A204.1 (cell line): ENCODE measurements around the gene OXSR1.

Experiments used
- FAIRE-seq: peaks from 2 replicates; lab custom pipeline; 2012; peaks lifted over from hg19 to GRCh38; lab: Jason Lieb, UNC

The OXSR1 gene

DNA sequence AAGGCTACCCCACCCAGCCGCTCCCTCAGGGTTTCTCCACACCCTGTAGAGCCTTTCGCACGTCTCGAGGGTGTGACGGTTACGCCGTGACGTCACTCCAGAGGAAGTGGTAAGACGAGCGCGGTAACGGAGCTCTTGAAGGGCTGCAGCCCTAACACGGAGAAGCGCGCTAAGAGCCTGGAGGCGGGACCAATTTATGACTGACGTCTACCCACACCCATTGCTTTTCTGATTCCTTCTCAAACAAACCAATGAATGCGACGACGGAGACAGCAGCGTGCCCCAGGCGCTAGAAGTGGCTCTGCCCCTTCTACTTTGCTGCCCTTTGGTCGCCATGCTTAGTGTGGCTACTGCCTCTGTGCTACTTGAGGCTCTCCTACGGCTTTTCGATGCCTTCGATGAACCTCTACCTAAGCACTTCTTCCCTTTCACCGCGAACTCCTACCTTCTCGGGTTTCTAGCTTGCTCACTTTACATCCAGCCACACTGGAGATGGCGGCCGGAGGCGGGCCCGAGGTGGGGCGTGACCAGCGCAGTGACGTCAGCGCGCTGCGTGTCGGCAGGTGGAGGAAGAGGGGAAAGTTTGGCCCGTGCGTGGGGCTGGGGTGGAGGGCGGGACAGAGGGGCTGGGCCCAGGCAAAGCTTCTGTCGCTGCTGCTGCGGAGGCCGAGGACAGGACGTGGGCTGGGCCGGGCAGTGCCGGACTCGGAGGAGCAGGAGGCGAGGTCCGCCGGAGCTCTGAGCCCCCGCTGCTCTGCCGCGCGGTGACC, at the start of gene OXSR1:
Gene OXSR1 (plus strand): TSS at position 586 of the 770 bp plus-strand sequence. CDS start 340 bp downstream, outside the sequence.
- FAIRE-seq = peak; percentile 97

DNA sequence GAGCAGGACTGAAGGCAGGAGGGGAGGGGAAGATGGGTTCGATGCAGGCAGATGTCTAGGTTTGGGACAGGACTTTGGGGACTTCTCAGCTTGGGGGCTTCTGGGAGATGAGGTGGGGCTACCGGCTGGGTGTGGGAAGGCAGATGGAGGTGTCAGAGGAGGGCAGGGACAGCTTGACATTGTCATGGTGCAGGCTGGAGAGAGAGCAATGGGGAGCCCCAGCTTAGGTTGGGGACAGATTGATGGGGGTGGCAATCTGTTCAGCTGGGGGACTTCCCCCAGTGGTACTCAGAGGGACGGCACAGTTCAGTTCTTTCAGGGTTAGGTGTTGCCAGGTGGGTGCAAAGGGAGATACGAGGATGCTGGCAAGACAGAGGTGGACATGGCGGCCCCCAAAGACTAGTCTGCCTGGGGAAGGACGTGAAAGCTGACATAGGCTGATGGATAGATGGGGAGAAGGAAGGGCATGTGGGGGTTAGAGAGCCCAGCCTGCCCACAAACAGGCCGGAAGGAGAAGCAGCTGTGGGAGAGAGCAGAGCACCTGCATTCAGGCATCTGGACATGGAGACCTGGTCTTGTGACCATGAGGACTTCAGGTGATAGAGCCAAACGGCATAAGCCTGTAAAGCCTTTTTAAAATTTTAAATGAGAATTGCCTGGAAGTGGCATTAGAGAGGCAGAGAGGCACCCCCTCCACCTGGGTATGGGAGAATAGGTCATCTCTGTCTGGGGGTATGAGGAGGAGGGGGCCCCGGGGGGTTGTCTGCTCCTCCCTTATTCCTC, 49.5 kb upstream of the OXSR1 start:
- FAIRE-seq = no peak

DNA sequence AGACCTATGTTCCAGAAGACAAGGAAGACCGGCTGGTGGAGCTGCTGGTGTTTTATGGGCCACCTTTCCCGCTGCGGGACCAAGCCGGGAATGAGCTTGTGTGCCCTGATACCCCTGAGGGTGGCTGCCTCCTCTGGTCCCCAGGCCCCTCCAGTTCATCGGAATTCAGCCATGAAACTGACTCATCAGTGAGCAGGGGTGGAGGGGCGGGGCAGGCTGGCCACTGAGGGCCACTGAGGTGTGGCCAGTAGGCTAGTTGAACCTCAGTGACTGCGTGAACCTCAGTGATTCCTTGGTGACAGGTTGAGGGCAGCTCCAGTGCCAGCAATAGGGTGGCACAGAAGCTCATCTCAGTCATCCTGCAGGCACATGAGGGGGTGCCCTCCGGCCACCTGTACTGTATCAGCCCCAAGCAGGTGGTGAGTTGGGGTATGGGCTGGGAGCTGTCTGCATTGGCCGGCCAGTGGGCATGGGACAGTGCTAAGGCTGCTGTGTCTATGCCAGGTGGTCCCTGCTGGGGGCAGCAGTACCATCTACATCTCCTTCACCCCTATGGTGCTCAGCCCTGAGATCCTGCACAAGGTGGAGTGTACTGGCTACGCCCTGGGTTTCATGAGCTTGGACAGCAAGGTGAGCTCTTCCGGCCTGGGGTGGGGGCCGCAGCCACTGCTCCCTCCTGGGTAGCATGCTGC, 48.7 kb upstream of the OXSR1 start:
- FAIRE-seq = no peak

DNA sequence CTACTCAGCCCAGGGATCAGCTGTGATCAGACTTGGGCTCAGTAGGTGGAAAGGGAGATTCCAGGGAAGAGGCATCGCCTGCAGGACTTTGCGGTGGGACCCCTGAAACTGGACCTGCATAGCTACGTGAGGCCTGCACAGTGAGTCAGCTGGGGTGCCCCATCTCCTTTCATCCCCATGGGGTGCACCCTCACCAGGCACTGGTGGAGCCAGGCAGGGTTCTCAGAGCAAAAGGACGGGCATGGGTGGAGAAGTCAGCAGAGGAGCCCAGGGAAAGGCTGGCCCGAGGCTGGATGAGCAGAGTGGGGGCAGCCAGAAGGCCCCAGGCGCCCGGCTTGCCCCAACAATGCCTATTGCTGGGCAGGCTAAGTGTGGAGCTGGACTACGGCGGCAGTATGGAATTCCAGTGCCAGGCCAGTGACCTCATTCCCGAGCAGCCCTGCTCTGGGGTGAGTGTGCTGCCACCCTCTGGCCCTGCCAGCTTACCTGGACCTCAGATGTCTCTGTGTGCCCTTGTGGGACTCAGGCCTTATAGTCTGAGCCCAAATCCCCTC, 48.1 kb upstream of the OXSR1 start:
- no peak for FAIRE-seq

DNA sequence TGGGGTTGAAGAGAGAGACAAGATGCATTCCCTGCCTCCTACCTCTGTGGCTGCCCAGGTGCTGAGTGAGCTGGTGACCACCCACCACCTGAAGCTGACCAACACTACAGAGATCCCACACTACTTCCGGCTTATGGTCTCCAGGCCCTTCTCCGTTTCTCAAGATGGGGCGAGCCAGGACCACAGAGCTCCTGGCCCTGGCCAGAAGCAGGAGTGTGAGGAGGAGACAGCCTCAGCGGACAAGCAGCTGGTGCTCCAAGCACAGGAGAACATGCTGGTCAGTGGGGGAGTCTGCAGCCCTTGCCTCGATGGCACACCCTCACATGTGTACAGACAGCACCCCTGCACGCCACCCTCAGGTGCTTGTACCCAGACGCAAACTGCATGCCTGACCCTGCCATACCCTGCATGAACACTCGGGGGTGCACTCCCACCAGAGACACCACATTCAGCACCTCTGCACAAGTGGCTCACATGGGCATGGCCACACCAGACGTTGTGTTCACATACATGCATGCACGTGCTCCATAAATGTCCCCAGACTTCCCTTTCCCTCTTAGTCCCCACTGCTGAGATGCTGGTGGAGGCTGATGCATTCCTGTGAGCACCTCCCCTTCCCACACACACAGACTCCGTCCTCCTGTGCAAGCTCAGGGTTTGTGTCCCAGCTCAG, 47.5 kb upstream of the OXSR1 start:
- no peak for FAIRE-seq

DNA sequence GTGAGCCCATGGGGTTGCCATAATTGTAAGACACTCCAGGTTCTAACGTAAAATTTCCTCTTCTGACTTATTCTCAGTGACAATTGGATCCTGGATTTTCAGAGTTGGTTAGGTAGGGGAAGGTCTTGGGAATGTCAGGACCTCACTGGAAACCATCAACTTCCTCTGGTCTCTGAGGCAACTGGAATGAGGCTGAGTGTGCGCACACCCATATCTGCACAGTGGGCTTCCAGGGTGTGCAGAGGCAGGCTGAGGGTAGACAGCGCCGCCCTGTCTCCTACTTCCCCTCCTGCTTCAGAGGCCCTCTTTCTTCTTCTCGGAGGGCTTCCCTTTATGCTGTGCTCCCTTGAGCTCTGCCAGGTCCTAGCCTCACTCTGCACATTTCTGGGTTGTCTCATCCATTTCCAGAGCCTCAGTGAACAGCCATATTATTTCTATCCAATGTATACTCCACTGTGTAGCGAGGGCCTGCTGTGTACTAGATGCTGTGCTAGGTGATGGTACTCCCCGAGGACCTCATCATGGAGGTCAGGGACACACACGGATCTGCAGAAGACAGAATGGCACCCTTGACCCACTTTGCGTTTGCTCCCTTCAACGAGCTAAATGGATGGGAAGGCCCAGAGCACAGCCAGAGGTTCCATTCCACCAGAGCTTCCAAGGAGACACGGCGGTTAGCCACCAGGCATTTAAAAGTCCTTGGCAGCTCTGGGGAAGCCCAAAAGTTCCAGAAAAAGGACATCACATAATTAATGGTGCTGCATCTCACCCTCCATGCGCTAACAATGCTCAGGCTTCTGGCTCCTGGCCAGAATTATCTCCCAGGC, 46.7 kb upstream of the OXSR1 start:
- FAIRE-seq = no peak

DNA sequence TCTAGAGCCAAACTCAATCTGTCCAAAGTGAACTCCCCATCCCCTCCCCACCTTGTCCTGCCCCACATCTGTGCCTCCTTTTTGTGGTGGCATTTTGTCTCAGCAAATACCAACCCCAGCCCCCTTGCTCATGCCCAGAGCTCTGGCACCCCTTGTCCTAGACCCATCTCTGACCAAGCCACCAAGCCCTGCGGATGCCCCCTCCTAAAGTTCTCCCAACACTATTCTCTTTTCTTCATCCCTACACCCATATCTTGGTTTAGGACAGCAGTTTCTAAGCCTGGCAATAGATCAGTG, 46.1 kb upstream of the OXSR1 start:
- FAIRE-seq = no peak

DNA sequence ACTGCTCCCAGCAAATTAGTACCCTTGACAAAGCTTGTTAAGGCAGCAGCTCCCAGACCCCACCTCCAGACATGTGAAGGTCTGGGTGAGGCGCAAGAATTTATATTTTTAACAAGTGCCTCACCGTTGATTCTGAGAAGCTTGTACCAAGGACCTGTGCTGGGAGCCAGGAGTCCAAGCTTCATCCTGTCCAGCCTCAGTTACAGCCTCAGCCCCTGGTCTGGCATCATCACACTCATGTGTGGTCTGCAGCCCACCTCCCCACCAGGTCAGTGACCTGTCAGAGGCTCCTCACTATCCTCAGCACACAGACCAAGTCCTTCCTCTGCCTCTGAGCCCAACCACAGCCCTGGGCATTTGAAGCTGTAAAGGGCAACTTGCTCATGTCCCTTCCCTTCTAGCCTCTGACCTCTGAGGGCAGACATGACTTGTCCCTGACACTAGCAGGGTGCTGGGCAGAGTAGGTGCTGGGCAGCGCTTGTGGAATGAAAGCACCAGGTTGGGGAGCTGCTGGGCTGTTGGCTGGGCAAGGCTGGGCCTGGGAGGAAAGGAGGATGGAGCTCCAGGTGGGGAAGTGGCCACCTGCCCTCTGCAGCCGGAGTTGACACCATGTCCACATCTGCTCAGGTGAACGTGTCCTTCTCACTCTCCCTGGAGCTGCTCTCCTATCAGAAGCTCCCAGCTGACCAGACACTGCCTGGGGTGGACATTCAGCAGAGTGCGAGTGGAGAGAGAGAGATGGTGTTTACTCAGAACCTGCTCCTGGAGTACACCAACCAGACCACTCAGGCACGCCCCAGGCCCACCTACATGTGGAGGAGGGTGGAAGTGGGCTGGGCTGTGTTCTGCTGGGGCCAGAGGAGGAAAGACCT, 45.3 kb upstream of the OXSR1 start:
- FAIRE-seq = no peak

DNA sequence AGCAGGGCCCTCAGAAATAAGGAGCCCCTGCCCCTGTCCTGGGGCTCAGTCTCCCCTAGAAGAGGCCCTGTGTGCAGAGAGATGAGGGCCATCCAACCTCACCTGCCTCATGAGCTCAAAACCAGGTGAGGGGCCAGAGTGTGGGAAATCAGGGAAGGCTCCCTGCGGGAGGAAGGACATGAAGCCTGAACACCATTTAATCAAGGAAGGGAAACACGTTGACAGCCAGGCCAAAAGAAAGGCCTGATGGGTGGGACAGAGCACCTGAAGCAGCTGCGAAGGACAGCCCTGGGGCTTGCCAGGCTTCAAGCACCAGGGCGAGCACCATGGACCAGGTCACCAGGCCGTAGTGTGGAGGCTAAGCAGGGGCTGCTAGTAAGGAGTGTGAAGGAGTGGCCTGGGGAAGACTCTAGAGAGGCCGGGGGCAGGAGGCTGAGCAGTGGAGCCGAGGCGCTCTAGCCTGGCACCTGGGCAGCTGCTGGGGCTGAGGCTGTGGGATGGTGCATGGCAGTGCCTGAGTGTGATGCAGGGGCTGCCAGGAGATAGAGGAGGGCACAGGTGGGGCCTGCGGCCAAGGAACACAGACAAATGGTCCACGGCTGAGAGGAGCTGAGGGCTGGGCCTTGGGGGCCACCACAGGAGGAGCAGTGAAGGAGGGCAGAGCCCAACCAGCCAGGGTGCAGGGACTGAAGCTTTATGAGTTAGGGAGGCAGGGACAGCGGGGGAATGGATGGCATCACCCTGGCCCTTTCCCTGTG, 44.5 kb upstream of the OXSR1 start:
- no peak for FAIRE-seq

DNA sequence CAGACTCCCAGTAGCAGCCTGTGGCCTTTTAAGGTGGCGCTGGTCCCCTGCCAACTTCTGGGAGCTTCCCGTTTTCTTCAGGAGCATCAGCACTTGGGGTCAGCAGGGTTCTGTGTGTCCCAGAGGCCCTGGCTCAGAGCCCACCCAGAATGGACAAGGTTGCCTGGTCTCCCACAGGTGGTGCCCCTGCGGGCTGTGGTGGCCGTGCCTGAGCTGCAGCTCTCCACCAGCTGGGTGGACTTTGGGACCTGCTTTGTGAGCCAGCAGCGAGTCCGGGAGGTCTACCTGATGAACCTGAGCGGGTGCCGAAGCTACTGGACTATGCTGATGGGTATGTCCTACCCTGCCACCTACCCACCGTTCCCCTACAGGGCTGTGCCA, 43.9 kb upstream of the OXSR1 start:
- FAIRE-seq = no peak

DNA sequence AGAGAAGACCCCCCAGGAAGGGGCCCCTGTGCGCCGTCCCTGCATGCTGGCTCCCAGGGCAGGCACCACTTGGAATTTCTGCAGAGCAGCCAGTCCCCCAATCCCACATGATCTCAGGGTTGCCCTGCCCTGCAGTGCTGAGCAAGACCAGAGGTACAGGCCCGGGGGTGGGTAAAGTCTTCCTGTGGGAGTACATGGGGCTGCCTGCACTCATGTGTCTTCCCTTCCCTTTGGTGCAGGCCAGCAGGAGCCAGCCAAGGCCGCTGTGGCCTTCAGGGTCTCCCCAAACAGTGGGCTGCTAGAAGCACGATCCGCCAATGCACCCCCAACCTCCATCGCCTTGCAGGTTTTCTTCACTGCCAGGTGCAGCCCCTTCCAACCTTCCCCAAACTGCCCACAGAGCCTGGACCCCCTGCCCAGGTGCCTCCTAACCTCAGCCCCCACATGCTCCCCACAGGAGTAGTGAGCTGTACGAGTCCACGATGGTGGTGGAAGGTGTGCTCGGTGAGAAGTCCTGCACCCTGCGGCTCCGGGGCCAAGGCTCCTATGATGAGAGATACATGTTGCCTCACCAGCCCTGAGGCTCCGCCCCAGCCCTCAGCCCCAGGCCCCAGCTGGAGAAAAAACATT, 43.4 kb upstream of the OXSR1 start:
- no peak for FAIRE-seq

DNA sequence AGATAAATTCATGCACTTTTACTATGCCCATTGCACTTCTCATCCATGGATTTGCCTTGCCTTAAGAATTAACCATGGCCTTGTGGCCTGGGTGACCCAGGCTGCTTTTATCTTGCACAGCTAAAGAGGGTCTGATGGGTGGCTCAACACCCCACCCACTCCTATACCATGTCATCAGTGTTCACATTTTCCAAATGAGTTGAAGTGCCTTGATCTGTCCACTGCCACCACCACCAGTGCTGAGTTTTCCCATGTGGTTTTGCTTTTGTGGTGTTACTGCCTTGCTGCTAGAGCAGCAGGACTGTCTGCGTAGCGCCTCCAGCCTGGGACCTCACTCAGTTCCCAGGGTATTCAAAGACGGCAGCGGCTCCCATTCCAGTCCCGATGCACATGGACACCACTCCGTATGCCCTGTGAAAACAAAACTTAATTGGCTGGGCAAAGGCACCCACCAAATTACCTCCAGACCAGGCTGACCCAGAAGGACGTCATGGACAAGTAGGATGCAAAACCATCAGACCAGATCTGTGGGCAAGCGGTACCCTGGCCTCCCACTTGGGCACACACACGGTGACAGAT, 42.5 kb upstream of the OXSR1 start:
- FAIRE-seq = no peak

DNA sequence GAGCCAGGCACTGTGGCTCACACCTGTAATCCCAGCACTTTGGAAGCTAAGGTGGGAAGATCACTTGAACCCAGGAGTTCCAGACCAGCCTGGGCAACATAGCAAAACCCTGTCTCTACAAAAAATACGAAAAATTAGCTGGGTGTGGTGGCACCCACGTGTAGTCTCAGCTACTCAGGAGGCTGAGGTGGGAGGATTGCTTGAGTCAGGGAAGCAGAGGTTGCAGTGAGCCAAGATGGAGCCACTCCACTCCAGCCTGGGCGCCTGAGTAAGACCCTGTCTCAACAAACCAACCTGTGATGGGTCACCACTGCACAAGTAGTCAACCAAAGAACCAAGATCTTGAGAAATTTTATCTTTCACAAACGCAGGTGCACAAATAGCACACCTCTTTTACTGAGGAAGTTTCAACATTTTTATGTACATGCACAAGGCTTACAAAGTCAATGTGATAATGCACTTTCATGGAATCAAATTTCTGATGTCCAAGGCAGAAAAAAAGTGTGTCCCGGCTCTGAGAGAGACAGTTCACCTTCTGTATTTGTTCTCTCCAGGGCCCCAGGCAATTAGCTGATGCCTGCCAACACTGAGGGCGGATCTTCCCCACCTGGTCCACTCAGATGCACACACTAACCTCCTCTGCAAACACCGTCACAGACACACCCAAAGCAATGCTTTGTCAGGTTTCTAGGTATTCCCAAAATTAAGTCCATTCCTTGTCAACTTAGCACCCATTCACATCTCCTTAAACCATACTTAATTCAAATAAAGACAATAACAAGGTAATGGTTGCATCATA, 40.8 kb upstream of the OXSR1 start:
- FAIRE-seq = no peak

DNA sequence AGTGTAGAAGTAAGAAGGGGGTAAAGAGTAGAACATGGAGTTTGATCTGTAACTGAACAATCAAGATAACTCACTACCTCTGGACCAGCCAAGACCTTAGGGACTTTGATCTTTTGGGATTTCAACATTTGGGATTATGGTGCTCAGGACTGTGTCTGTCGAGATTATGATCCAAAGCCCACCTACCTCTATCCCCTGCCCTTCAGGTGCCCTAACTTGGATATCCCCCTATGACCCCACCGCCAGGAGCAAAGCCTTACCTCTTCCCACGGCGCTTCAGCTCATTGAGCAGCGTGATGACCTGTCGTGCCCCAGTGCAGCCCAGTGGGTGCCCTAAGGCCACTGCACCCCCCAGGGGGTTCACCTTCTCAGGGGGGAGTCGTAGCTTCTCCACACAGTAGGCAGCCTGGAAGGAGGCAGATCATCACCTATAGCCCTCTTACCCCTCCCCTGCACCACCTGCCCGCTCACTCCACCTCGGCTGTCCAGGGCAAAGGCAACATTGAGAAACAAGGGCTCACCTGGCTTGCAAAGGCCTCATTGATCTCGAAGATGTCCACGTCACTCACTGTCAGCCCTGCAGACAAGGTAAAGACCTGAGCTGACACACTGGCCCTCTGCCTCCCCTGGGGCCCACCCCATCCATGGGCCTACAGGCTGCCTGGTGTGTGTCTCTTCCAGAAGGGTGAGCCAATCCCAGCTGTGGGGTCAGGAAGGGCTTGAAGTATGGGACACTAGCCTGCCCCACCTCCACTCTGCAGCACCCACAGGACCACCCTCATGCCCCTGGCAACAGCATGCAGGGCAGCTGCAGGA, 39.8 kb upstream of the OXSR1 start:
- no peak for FAIRE-seq

DNA sequence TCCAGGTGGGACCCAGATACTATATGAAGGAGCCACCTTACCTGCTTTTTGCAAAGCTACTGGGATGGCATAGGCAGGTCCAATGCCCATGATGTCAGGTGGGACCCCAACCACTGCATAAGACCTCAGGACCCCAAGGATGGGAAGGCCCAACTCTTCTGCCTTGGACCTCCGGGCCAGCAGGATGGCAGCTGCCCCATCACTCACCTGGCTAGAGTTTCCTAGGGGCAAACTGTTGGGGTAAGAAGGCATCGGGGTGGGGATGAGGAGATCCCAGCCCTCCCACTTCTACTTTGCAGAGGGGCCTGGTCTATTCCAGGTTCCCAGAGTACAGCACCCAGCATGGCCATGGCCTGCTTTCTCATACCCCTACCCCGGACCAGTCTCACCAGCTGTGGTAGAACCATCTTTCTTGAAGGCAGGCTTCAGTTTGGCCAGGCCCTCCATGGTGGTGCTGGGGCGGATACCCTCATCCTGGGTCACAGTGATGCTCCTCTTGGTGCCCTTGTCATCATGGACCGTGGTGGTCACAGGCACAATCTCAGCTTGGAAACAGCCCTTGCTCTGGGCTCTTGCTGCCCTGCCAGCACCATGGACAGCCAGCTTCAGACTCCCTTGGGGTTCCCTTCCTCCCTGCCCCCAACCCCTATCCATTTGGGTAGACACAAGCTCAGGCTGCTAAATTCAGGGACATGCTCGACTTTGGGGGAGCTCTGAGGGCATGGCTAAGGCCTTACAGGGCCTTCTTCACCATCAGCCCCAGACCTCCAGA, 39.0 kb upstream of the OXSR1 start:
- no peak for FAIRE-seq

DNA sequence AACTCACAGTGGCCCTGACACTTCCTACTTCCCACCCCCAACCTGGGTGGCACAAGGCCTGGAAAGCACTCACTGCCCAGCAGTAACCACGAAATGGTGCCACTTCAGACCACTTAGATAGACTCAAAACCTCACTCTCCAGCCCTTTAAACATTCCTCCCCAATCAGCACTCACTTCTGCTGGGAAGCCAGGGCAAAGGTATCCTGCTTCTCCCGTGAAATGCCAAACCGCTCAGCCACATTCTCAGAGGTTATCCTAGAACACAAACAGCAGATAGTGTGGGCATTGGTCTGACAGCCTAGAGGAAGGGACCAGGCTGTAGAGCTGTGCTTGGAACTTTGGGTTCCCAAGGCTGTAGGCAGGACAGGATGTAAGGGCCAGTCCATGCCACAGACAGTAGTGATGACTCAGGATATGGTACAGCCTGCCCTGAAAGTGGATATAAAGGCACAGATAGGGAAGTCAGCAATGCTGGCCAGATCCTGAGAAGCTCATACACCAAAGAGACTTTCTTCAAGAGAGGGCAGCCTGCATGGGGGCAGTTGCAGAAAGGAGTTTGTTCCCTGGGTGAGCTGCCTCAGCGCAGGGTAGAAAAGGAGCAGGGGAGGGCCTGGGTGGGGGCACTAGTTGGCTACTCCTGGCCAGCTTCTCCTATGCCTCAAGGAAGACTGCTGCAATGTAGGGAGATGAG, 37.6 kb upstream of the OXSR1 start:
- no peak for FAIRE-seq
